H54 (cell line): Measurements from ENCODE around the gene RBBP7.
"Not testable (repeated sequence)": the region's sequence is repeated elsewhere in the genome, so short reads cannot be mapped to it uniquely, and the experiment has no call there.

ENCODE experiments used
- DNase-seq: peaks from one replicate; pipeline ENCODE4 v3.0.0; 2011; ENCODE audit warnings: low spot score, mixed read lengths; ENCODE audit not compliant: insufficient read length
- FAIRE-seq: peaks from 3 replicates; lab custom pipeline; 2011; peaks lifted over from hg19 to GRCh38; lab: Jason Lieb, UNC
- POLR2A ChIP-seq: IDR thresholded peaks from 2 replicates; pipeline ENCODE4 v1.6.1; 2011; ENCODE audit warnings: low read depth, mild to moderate bottlenecking, low read length

The RBBP7 gene

DNA sequence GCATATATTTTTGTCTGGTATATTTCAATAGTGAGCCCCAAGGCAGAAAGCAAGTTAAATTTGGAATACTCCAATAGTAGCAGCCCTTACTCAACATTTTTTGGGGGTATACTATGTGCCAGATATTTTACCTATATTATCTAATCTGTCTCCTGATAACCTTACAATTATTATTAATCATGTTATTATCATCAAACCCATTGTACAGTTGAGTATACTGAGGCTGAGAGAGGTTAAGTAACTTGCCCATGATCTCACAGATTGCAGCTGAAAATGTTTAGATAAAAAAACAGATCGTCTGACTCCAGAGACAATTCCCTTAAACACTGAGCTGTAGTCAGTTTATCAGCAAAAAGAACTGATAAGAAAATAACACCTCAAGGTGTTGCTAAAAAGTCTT is 6.5 kb upstream of the RBBP7 start:
- no peak for FAIRE-seq

DNA sequence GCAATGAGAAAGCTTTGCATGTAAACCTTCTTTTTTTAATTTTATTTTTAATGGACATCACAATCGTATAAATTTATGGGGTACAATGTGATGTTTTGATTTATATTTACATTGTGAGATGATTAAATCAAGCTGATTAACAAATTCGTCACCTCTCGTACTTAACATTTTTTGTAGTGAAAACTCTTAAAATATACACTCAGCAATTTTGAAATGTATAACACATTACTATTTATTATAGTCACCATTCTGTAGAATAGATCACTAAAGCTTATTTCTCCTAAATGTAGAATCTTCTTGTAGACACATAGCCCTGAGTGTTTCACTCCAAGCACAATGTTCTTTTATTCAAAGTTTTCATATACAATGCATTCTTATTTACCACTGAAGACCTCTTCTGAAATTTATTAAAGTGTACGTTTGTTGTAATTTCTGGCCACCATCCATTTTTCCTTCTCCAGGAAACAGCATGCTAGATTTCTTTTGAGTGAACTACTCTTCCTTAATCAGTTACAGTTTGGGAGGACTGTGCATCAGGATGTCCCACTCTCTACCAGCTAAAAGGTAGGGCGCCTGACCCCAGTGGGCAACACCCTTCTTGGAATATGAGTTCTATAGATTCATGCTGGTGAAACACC is 4.4 kb upstream of the RBBP7 start:
- FAIRE-seq, result no peak
- TF ChIP-seq POLR2A, result no peak
- DNase-seq, result no peak

More for the DNA sequence above, 6.5 kb upstream of the RBBP7 start:
- no peak for TF ChIP-seq POLR2A
- DNase-seq, result no peak

GRCh38 chrX:16873106-16873505 is 2.9 kb upstream of the RBBP7 start:
- DNase-seq, result no peak
- no peak for TF ChIP-seq POLR2A
- no peak for FAIRE-seq

- TF ChIP-seq POLR2A, result no peak
- DNase-seq (no peak), FAIRE-seq (no peak)
Measured at GRCh38 chrX:16870862-16871815, 977 bp upstream of the RBBP7 start.

DNA sequence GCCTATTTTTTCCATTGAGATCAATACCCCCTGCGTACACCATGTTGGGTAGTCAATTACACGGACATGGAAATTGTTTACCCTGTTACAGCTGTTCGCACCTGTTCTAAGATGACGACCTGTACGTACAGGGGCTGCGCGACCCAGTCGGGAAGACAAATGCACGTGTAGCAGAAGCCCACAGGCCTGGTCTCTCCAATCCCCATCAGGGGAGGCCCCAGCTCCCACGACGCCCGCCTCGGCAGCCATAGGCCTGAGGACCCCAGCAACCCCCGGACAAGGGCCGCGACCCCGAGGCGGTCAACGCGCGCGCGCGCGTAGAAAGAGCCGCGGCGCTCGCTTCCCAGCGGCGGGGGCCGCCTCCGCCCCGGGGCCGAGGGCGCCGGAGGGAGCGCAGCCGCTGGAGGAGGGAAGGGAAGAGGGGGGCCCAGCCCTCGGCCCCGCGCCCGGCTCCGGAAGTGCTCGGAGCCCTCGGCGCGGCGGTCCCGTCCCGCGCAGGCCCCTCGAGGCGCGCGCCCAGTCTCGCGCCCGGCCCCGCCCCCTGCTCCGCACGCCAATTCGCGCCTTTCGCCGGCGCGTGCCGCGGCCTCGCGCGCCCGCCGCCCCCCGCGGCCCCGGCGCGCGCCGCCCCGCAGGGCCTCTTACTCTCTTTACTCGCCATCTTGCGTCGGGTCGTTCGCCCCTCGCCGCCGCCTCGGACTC is 618 bp downstream of the RBBP7 start:
- FAIRE-seq, result no peak
- TF ChIP-seq POLR2A, result no peak
- no peak for DNase-seq

DNA sequence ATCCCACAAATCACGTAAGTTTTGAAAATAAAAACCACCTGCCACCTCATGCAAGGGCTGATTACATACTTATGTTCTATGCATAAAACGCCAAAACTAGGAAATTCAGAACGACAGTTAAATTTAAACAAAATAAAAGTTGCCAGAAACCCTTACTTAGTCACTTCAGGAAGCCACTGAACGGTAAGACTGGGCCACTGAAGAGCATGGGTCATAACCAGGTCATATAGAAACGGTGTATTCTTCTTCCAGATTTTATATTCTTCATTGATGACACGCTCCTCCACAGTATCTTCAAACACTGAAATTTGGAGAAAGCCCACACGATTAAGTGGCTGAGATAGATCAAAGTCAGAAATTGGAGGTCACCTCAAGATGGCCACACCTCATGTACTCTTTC is 1.2 kb downstream of the RBBP7 start:
- FAIRE-seq (no peak), DNase-seq (no peak)
- no peak for TF ChIP-seq POLR2A

DNA sequence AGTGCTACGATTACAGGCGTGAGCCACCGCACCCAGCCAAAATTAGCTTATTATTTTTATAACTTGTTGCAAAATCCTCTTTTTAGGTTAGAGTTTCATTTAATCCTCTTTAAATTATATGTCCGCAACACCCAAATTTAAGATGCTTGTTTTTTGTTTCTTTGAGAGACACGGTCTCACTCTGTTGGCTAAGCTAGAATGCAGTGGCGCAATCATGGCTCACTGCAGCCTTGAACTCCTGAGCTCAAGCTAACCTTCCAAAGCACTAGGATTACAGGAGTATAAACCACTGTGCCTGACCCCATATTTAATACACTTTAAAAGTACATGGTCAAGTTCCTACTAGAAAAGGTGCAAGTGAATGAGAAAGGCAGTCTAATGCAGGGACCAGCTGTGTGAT is 2.2 kb downstream of the RBBP7 start:
- no peak for FAIRE-seq
- no peak for DNase-seq
- TF ChIP-seq POLR2A, result no peak

GRCh38 chrX:16862829-16863228 is 7.3 kb downstream of the RBBP7 start:
- DNase-seq (no peak), FAIRE-seq (no peak)
- TF ChIP-seq POLR2A, result no peak

DNA sequence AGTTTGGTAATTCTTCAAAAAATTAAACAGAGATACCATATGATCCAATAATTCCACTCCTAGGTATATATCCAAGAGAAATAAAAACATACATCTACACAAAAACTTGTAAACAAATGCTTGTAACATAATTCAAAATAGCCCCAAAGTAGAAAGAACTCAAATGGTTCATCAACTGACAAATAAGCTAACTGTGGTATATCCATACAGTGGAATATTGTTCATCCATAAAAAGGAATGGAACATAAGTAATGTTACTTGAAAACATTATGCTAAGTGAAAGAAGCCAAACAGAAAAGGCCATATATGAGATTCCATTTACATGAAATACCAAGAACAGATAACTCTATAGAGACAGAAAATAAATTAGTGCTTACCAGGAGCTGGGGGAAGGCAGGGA is 13.4 kb downstream of the RBBP7 start:
- DNase-seq, result no peak
- no peak for FAIRE-seq
- TF ChIP-seq POLR2A, result no peak

- DNase-seq, FAIRE-seq: not testable (repeated sequence)
Measured at GRCh38 chrX:16856076-16856404, 14.1 kb downstream of the RBBP7 start.

DNA sequence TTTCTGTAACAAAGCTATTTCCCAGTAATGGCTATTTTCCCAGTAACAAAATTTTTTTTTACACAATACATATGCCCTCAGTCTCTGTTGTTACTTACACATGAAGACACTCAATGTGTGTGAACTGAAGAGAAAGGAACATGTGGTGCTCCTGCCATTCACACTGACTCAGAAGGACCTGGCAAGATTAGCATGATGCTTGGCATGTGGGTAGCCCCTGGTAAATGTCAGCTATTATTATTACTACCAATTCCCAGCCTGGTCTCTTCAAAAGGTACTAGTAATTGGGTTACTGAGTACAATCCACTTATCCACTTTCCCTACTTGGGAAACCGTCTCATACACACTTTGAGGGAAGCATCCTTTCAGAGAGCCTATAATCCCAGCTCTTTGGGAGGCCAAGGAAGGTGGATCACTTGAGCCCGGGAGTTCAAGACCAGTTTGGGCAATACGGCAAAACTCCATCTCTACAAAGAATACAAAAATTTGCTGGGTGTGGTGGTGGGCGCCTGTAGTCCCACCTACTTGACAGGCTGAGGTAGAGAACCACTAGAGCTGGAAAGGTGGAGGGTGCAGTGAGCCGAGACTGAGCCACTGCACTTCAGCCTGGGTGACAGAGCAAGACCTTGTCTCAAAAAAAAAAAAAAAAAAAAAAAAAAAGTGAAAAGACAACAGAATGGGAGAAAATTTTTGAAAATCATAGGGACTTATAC is 14.6 kb downstream of the RBBP7 start:
- FAIRE-seq (no peak), DNase-seq (no peak)
- no peak for TF ChIP-seq POLR2A

- DNase-seq (no peak), FAIRE-seq (no peak)
- no peak for TF ChIP-seq POLR2A
Measured at GRCh38 chrX:16853537-16853936, 16.6 kb downstream of the RBBP7 start.

DNA sequence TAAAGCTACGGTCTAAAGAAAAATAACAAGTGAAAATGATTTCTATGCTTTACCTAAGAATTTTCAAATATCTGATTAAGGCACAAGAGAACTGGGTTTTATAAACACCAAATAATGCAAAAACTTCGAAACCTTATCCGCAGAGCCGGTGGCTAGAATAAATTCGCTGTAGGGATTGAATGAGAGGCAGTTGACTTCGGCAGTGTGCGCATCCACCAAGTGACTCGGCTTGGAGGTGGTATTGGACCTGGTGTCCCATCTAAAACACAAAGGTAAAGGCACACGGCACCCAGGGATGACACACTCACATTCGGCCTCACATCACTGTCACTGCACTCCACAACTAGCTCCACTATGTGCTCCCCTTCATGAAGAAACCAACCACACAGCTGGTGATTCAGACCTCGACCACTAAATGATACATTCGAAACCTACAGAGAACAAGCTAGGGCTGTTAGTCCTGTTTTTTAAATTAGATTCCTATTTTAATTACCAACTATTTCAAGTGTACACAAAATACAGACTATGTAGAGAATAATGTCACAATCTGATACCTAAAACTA is 17.5 kb downstream of the RBBP7 start:
- no peak for DNase-seq
- no peak for TF ChIP-seq POLR2A
- FAIRE-seq, result no peak
